Epithelial cell of esophagus (primary cell): ENCODE data around the gene SNRPA.

Source experiments
- DNase-seq: peaks from one replicate; pipeline ENCODE4 v3.0.0; 2010; ENCODE audit warnings: low read depth
- H3K4me3 ChIP-seq: 2 replicates; pipeline ENCODE4 v1.5.1; 2011; ENCODE audit warnings: mild to moderate bottlenecking, low read length, control low read depth
- CTCF ChIP-seq: IDR thresholded peaks from 2 replicates; pipeline ENCODE4 v1.5.1; 2011; ENCODE audit warnings: low read depth, mild to moderate bottlenecking, low read length, control low read depth, inconsistent platforms; ENCODE audit not compliant: insufficient read depth; ENCODE audit errors: missing control alignments

Gene SNRPA

DNA sequence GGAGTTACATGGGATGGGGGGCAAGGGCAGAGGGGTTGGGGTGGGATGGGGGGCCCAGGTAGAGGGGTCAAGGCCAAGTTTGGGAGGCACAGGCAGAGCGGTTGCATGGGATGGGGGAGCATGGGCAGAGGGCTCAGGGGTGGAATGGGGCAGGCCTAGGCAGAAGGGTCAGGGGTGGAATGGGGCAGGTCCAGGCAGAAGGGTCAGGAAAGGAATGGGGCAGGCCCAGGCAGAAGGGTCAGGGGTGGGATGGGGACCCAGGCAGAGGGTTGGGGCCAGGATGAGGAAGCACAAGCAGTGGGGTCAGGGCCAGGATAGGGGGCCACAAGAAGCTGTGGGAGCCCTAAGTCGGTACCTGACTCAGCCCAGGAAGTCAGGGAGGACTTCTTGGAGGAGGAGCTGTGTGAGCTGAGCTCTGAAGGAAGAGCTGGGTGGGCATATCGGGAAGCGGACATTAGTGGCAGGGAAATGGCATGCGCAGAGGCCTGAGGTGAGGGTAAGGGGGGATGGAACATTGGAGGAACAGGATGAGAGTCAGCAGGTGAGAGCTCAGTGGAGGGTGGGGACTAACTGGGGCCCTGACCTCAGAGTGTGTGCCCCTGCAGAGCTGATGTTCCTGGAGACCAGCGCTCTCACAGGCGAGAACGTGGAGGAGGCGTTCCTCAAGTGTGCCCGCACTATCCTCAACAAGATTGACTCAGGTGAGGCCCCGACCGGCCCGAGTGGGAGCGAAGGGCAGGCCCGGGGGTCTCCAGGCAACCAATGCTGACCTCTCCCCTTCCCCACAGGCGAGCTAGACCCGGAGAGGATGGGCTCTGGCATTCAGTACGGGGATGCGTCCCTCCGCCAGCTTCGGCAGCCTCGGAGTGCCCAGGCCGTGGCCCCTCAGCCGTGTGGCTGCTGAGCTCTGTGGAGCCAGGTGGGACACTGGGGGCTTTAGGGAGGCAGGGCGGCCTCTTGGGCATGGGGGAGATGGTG is 35.3 kb downstream of the SNRPA start:
- no peak for TF ChIP-seq CTCF
- no peak for DNase-seq
- H3K4me3 ChIP-seq, result no peak overlapping the region

GRCh38 chr19:40791349-40791748 is 40.3 kb downstream of the SNRPA start:
- TF ChIP-seq CTCF, result no peak
- no peak overlapping the region for H3K4me3 ChIP-seq
- DNase-seq, result no peak

GRCh38 chr19:40791996-40792395 is 41.0 kb downstream of the SNRPA start:
- no peak overlapping the region for H3K4me3 ChIP-seq

GRCh38 chr19:40797166-40797962 is 46.4 kb downstream of the SNRPA start:
- no peak for DNase-seq
- H3K4me3 ChIP-seq, result no peak overlapping the region
- TF ChIP-seq CTCF, result no peak

More at GRCh38 chr19:40791996-40792395, 41.0 kb downstream of the SNRPA start:
- no peak for TF ChIP-seq CTCF
- no peak for DNase-seq

GRCh38 chr19:40797963-40798682 is 47.1 kb downstream of the SNRPA start:
- peak; percentile 48 for TF ChIP-seq CTCF
- H3K4me3 ChIP-seq, result peak overlapping the region; percentile 54
- DNase-seq, result peak; percentile 45

- no peak for TF ChIP-seq CTCF
- DNase-seq, result peak; percentile 100
- H3K4me3 ChIP-seq, result peak within 1 kb of the TSS; percentile 79
Observed at GRCh38 chr19:40798683-40799557, 47.9 kb downstream of the SNRPA start, which contains the start of gene EGLN2. Gene EGLN2, plus strand, starts transcription at chr19:40799191. Its CDS starts 1,382 bp downstream, at chr19:40800573.
